Measurements from ENCODE around the gene SETD2. TPM values are rescaled to one million over a fixed set of nuclear protein-coding genes. Genes with fewer than 3 reads are reported as not detected.

Gene SETD2
- total and polyA plus RNA-seq, 2 donors (not counting 1 experiment from before 2014, with no cell fraction given), result 22.6 to 91.4 TPM

DNA sequence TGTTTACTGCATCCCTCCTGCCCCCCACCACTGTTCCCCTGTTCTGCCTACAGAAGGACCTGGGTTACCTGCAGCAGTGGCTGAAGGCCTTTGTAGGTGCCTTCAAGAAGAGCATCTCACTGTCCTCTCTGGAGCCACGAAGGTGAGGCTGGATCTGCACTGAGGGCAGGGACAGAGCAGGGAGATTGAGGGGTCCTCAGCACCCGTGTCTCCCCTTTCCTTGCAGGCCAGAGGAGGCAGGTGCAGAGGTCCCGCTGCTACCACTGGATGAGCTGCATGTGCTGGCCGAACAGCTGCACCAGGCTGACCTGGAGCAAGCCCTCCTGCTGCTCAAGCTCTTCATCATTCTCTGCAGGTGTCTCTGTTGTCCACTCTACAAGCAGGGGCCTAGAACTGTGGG lies 175.3 kb downstream of the SETD2 start:
- WGBS (ENCODE audit: insufficient coverage), result 88% methylated on average over 3 of the region's 4 CpGs
- peaks cover 0 to 4% of the 10 kb centered on the region in 2 experiments for H3K36me3 ChIP-seq (replicated peaks in 1 of 2; ENCODE audit: control extremely low read depth in 1 of 2, control insufficient read depth in 1 of 2, extremely low read depth in 1 of 2, insufficient read depth in 2 of 2, low read length in 1 of 2)

More for the DNA sequence above, 175.3 kb downstream of the SETD2 start:
- Histone ChIP-seq H3K9ac (ENCODE audit: low read length) (no peak overlapping the region), H3K4me3 (ENCODE audit: control extremely low read depth in 1 of 5, extremely low read depth in 1 of 5, insufficient read depth in 1 of 5, low read depth in 2 of 5, low read length in 4 of 5) (peak overlapping the region in 1 of 5 experiments; percentile 26), H3K9me3 (ENCODE audit: control extremely low read depth in 1 of 3, control insufficient read depth in 2 of 3, insufficient read depth in 1 of 3, low read length in 2 of 3) (no peaks in the 10 kb centered on the region), H3K4me1 (ENCODE audit: control insufficient read depth in 2 of 2, insufficient read depth in 2 of 2, low read length in 2 of 2) (peaks cover 50 to 59% of the 10 kb centered on the region in 2 donors), H3K27me3 (replicated peaks in 1 of 4; ENCODE audit: control extremely low read depth in 1 of 4, control insufficient read depth in 3 of 4, insufficient read depth in 4 of 4, low read length in 3 of 4) (no peaks in the 10 kb centered on the region), H2AFZ (ENCODE audit: insufficient read depth, low read depth, low read length, poor library complexity, severe bottlenecking) (no peak overlapping the region), H4K20me1 (ENCODE audit: control insufficient read depth, insufficient read depth, low read length, poor library complexity, severe bottlenecking) (peaks cover 42% of the 10 kb centered on the region), H3K27ac (ENCODE audit: low read length in 2 of 2) (peak overlapping the region in 1 of 2 donors; percentile 1), H3K79me2 (ENCODE audit: control insufficient read depth, insufficient read depth, low read length) (peaks cover 28% of the 10 kb centered on the region), H3K4me2 (replicated peaks; ENCODE audit: low read depth, low read length, poor library complexity, severe bottlenecking) (peak overlapping the region; percentile 83)
- POLR2A ChIA-PET, result interaction anchor here (0.6 kb wide), 1 partner anchor 14 kb away, joined by 3 read pairs; no protein-coding TSS in a partner anchor
- intact Hi-C loops (cut with micrococcal nuclease), result no loop called here
- Mint-ChIP-seq H3K9me3 (ENCODE audit: insufficient read depth) (no peaks in the 10 kb centered on the region), H3K4me3 (peak overlapping the region; percentile 7), H3K27me3 (no peaks in the 10 kb centered on the region), H3K27ac (peak overlapping the region; percentile 72), H3K4me1 (peaks cover 69% of the 10 kb centered on the region)
- ATAC-seq (ENCODE audit: low read depth), result no peak
- CTCF ChIA-PET, result interaction anchor here (12.1 kb wide), 1 partner anchor 60 kb away, joined by 146 read pairs; no protein-coding TSS in a partner anchor
- no peak for TF ChIP-seq EZH2 (IDR thresholded peaks at IDR 0.05; ENCODE audit: borderline replicate concordance, insufficient read depth, low read depth, low read length, poor library complexity, severe bottlenecking)
- TF ChIP-seq, protein P1, sequence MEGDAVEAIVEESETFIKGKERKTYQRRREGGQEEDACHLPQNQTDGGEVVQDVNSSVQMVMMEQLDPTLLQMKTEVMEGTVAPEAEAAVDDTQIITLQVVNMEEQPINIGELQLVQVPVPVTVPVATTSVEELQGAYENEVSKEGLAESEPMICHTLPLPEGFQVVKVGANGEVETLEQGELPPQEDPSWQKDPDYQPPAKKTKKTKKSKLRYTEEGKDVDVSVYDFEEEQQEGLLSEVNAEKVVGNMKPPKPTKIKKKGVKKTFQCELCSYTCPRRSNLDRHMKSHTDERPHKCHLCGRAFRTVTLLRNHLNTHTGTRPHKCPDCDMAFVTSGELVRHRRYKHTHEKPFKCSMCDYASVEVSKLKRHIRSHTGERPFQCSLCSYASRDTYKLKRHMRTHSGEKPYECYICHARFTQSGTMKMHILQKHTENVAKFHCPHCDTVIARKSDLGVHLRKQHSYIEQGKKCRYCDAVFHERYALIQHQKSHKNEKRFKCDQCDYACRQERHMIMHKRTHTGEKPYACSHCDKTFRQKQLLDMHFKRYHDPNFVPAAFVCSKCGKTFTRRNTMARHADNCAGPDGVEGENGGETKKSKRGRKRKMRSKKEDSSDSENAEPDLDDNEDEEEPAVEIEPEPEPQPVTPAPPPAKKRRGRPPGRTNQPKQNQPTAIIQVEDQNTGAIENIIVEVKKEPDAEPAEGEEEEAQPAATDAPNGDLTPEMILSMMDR (IDR thresholded peaks at IDR 0.05), result no peak
- DNase-seq, result no peak

Measured in B cell (primary cell).